HG03066 (cell line): ENCODE results near the gene PTPRC.

Experiments
- ATAC-seq: cut with Tn5 transposase; IDR thresholded peaks from one replicate; pipeline ENCODE4 v1.9.1; 2021; ENCODE audit warnings: low read depth; ENCODE audit not compliant: unreplicated experiment

The PTPRC gene

DNA sequence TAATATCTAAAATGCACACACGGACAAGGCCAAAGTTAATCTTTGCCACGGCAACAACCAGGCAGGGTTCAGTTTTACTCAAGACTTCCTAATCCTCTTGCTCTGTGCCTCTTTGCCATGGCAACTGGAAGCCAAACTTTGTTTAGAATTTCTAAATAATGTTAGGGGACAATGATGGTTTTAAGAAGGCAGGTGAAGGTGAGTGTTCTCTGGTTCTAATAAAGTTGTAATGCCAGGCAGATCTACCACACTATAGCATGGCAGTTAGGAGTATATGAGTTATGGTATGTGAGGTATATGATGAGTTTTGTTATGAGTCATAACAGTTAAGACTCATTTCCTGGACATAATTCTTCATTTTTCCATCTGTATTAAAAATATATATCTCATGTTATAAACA, 2.7 kb downstream of the PTPRC start:
- peak; percentile 62 for ATAC-seq

DNA sequence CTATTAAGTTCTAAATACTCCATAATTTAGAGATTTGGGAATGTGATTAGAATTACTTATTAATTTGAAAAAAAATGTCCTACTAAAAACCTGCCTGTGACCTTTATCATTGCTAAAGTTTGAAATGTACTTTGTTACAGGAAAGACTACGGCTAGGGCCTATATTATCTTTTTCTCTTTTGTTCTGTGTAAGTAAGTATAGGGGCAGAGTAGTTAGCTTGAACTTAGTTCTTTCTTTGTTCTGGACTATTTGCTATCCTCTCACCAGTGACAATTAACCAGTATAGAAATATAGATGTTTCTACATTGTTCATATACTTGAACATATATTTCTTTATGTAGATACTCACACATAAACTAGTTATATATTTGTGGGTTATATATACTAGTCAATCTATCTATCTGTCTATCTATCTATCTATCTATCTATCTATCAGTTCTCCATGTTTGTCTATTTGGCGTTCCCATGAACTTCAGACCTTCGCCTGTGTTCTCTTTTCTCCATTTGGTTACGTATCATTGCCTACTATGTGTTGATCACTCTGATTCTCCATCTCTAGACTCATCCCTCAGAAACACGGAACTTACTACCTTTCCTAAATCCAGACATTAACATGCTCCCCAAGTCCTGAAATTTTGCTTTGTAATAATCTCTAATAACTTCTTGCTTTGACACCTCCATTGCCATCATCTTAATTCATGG, 3.3 kb downstream of the PTPRC start:
- ATAC-seq: no peak

DNA sequence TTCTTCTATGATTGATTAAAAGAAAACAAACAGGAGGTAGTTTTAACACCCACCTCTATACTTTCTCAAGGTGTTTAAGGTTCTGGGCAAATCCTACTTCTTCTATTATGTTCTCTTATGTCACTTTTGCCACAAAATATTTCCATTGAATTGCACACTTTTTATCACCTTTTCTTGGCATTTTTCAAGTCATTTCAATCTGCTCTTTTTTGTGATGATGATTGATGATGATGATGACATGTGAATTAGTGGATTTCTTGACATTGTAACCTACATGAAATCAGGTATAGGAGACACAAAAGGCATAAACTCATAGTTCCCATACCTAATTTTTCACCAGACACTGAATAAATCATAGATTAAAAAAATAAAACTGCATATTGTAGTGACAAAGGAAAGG, 4.1 kb downstream of the PTPRC start:
- ATAC-seq: no peak

DNA sequence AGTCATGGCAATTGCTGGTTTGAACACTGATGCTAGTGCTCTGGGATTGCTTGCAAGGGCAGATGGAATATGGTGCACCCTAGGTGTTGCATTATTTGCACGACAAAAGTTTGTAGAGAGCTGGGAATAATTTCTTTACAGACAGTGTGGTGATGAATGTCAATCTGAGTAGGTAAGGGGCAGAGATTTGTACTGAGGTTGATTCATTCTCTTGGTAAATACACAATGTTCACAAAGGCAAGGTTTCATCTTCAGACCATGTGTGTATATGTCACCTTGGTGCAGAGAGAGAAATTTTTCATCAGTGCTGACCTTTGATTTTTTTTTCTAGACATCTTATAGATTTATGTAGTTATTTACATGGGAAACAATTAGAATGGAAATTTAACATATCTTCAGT, 5.0 kb downstream of the PTPRC start:
- ATAC-seq: no peak

DNA sequence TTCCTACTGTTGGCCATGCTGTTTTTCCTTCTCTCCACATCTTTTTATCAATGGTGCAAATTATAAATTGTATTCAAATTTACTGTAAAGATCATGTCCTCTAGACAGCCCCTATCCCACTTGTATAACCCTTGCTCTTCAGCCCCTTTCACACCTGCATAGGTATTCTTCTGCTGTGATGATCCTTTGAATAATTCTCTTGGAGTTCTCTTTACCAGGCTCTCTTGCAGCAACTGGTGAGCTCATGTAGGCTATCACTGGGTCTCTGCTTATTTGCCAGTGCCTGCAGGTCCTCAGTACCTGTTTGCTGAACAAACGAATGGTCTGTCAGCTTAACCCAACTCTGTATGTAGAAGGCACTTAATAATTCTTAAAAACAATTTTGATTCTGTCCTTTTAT, 8.2 kb downstream of the PTPRC start:
- no peak for ATAC-seq

- ATAC-seq: no peak
These were observed 9.8 kb downstream of the PTPRC start for GRCh38 chr1:198648592-198648991.

DNA sequence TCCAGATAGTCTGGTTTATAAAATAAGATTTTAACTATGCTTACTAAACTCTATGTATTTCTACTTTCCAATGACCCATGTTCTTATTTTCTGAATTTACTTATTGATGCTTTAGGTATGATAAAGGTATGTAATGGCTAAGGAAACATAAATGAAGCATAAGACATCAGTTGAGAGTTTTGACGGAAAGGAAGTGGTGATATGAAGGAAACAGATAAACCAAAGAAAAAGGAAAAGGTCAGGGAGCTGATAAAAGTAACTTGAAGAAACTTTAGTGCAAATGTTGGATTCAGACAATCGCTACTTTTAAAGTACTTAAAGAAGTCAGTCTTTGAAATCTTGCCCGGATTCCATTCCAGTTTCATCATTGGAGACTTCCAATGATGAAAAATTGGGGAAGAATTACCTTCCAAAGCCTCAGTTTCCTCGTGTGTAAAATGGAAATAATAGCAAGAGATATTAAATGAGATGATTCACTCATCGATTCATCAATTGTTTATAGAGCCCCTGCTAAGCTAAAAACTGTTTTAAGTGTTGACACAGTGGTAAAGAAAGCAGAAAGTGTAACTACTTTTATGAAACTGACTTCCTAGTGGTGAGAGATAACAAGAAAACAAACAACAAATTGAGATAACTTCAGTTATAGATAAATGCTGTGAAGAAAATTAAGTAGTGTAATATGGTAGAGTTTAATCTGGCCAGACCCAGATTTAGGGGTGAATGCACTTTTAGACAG, 10.6 kb downstream of the PTPRC start:
- no peak for ATAC-seq

DNA sequence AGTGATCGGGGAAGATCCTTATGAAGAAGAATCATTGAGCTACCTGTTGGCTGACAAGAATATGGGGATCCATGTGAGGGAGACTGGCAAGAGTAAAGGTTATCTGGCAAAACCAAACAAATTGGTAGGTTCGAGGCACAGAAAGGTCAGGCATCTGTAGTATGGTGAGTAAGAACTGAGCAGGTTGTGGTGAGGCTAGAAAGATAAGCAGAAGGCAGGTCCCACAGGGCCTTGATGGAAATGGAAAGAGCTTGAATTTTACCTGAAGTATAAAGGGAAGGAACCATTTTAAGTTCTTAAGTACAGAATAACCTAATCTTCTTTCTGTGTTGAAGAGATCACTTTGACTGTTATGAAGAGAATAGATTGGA, 11.1 kb downstream of the PTPRC start:
- no peak for ATAC-seq

DNA sequence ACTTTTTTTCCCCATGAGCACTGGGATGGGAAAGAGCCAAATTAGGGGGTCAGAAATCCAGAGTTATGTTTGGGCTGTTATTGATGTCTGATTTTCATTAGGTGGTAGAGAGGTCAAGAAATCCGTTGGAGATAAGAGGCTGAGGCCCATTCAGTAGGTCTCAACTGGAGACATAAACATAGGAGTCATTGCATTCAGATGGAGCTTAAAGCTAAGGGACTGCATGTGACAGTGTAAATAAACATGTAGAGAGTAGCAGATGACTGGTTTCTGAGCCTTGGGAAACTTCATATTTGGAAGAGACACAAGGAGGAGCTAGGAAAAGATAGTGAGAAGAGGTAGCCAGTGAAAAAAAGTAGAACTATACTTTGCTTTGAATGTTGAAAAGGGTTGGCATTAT, 11.7 kb downstream of the PTPRC start:
- no peak for ATAC-seq

DNA sequence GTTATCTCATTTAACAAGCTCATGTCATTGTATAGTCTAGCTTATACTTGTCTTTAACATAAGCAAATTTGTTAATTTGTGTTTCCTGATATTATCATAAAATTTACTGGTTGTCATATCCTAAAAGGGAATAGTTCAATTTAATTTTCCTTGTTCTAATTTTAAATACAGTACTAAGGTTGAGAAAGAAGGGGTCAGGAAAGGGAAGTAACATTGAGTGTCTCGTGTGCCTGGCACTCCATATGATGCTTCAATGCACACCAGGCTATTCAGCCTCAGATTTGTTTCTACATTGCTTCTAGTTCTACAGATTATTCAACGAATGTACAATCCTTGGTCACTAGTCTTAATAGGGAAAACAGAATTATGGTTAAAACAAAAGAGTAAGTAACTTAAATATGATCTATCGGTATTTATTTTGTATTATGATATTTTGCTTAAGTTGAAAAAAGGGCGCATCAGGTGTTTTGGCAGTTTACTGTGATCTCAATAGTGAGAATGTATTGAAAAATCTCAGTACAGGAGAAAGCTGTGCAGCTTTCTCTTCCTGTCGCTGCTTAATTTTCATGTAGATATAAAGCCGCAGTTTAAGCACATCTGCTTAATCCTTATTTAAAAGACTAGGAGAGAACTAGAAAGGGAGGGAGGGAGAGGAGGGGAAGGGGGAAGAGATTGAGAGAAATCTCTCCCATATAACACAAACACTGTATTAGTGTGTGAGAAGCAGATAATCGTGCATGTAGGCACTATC, 13.0 kb downstream of the PTPRC start:
- no peak for ATAC-seq

- no peak for ATAC-seq
These were observed 15.1 kb downstream of the PTPRC start for GRCh38 chr1:198653808-198654413.

DNA sequence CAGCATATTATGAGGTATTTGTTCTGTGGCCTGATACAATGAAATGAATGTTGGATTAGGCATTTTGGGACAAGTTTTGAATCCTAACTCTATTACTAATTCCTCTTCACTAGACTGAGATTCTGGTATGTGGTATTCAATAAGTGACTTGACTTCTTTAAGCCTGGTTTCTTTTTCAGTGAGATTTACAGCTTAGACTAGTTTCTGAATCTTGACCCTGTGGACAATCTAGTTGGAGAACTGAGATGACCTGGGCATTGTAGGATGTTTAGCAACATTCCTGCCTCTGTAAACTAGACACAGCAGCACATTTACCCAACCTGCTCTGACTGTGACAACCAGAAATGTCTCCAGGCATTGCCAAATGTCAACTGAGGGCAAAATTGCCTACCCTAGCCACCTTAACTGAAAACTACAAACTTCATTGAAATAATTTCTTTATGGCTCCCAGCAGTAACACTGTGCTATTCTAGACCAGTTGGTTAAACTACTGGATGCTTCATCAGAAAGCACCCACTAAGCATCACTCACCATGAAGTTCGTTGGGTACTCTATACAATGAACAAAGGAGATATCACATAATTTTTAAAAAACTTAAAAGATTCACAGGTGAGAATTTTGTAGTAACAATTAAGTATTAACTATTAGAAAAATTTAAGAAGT, 16.8 kb downstream of the PTPRC start:
- peak; percentile 38 for ATAC-seq

- ATAC-seq: peak; percentile 31
These were observed 17.7 kb downstream of the PTPRC start for GRCh38 chr1:198656500-198656932.

GRCh38 chr1:198657550-198658064, 18.8 kb downstream of the PTPRC start:
- ATAC-seq: peak; percentile 38

DNA sequence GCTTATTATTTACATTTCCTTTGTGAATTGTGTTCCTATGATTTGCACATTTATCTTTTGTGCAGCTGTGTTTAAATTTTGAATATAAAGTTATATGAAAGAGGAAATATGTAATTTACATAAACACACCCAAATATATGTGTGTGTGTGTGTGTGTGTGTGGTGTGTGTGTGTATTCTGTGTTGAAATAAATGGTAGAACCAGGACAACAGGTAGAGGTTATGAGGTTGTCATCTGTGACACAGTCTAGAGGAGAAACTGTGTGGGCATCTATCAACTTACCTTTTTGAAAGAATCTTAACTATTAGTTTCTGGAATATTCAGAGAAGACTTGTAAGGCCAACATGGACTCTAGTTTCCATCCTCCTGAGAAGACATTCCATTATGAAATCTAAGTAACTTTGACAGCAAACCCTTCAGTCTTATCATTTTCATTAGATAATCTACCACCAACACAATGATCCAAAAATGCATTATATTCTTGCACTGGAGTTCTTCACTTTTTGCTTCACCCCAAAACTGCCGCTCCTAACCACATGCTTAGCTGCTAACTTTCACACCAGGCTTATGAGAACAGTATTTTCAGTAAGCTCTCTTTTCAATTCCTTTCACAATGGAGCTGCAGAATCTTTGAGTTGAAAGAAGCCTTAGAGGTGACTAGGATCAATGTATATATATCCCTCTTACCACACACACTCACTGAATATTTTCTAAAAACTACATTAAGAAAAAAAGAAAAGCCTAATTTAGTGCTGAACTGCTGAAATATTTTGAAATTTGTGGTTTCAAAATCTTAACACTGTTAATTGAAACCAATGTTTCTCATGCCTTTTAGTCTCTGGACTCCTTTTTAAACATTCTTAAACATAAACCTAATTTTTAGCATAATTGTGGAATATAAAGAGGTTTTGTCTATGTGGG, 21.8 kb downstream of the PTPRC start:
- peak; percentile 52 for ATAC-seq

DNA sequence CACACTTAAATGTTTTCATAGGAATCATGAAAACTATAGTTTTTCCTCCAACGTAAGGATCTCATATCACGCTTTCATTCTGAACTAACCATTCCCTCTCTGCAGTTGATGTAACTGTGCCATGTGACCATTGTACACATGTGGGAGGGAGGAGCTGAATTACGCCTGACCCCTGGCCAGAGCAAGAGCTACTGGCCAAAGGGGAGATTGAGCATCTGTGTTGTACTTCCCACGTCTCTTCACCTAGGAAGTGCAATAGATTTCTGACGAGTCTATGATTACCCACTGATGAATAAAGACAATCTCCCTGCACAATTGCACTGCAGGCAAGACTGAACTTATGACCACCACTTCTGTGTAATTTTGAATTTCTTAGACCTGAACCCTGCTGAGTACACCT, 24.0 kb downstream of the PTPRC start:
- ATAC-seq: no peak

DNA sequence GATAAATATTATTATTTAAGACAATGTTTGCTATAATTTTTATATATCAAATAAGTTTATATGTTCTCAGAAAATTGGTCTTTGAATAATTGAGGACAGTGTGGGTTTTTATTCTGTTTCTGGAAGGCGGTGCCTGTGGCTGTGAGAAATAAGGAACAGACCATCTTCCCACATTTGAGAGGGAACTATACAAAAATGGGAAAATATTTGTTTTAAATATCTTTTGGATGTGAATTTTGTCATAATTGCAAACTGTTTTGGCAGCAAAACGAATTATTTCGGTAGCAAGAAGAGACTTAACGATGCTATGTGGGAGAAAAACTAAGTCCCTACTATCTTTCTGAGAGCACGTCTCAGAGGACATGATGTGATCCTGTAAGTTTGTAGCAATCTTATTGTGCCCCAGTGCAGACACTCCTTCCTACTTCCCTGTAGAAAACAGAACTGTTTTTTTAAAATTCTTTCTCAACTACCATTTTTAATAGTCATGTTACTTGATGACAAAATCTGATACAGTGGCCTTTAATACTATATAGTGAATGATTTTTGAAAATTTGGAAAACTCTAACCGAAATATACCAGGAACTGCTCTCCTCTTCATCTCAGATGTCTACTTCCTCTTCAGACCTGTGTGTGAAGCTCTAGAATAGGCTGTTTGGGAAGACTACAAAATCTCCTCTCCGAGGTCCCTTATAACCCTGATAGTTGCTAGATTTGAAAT, 25.4 kb downstream of the PTPRC start:
- no peak for ATAC-seq

- no peak for ATAC-seq
These were observed 28.3 kb downstream of the PTPRC start for GRCh38 chr1:198667186-198667585.

GRCh38 chr1:198667807-198668206, 29.0 kb downstream of the PTPRC start:
- no peak for ATAC-seq
